Hematopoietic multipotent progenitor cell (in vitro differentiated cells): ENCODE data around the gene ZNRF1. TPM values are rescaled to one million over a fixed set of nuclear protein-coding genes. Genes with fewer than 3 reads are reported as not detected.

Source experiments
- DNase-seq, 3 donors: peaks; one replicate each; pipeline ENCODE4 v3.0.0-alpha.2; 2011 to 2015; ENCODE audit warnings: low read depth in 2 of 3, low spot score in 2 of 3
- total RNA-seq: library from RNA; depleted of rRNA; stranded (reverse); fragments of >200 nt; gene quantifications from one replicate; pipeline ENCODE4 v1.2.3, GENCODE V29; 2012

ZNRF1 gene
- total RNA-seq, 1 donor: 89.4 TPM

DNA sequence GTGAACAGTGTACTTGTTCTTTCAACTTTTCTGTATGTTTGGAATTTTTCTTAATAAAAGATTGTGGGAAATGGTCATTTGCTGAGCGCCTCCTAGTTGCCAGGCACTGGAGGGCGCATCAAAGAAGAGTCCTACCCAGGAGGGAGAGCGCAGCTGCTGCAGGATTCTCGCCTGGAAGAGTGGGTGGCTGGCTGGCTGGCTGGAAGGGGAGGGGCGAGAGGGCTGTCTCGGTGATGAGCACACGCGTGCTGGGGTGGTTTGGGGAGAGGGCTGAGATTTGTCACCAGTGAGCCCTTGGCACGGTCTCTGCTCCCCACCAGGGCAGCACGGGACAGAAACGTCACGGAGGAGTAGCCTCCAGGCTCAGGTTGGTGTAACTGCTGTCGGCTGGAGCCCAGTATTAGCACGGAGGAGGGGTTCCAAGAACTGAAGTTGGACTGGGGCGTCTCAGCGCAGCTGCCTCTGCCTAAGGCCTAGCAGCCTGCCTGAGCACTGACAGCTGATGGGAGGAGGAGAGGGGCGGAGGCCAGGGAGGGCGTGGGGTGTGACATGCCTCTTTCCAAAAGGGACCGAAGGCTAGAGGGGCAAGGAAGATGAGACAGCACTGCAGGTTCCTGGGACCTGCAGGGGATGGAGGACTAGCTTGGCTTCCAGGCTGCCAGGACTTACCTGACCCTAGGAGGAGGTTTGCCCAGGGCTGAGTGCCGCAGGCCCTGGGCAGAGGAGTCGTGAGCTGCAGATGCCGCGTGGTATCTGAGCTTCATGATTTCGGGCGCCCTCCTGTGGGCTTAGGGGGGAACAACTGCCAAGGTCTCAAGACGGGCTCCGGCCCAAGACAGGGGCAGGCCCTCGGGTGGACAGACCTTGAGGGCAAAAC is 112.1 kb downstream of the ZNRF1 start:
- DNase-seq: peak; percentile 72 to 92 (median 86)

DNA sequence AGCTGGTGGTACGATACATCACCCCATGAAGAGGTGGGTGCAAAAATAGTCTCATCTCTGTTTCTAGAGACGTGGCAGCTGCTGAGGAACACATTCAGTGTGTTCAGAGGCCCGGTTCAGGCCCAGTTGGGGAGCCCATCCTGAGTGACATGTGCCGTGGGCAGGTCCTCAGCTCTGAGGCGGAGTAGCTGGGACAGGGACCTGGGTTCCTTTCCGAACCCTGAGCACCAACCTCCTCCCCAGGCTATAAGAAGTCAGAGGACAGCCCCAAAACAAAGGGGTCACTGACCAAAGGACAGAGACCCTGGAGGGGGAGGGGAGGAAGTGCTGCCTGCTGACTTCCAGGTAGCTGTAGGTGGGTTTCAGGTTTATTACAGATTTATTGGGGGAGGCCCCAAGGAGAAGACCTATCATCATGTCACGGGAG is 112.7 kb downstream of the ZNRF1 start:
- no peak for DNase-seq

DNA sequence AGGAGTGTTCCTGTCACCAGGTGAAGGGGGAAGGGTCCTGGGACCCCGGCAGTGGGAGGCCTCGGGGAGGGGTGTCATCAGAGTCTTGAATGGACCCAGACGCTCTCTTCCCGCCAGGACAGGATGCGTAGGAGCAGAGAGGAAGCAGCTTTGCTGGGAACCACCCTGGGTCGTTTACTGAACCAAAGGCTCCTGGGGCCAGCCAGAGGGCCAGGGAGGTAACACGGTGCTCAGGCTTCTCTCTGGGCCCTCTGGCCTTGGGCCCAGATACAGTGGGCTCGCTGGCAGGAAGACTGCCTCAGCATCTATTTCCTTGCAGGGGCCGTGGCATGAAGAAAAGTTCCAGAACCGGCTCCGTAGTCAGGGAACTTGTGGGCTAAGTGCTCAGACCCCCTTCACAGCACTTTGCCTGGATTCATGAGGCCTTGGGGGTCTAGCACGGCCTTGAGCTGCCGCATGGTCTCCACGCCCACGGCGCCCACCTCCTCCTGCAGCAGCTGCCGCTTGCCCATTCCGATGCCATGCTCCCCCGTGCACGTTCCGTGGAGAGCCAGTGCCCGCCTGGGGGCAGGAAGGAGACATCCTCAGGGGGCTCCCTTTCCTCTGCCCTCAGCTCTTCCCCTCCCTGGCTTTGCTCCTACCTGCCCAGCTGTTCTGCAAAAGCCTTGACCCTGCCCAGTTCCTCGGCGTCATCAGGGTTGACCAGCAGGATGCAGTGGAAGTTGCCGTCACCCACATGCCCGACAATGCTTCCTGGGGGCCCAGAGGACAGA is 113.3 kb downstream of the ZNRF1 start:
- DNase-seq: peak in 1 of 3 donors; percentile 67

DNA sequence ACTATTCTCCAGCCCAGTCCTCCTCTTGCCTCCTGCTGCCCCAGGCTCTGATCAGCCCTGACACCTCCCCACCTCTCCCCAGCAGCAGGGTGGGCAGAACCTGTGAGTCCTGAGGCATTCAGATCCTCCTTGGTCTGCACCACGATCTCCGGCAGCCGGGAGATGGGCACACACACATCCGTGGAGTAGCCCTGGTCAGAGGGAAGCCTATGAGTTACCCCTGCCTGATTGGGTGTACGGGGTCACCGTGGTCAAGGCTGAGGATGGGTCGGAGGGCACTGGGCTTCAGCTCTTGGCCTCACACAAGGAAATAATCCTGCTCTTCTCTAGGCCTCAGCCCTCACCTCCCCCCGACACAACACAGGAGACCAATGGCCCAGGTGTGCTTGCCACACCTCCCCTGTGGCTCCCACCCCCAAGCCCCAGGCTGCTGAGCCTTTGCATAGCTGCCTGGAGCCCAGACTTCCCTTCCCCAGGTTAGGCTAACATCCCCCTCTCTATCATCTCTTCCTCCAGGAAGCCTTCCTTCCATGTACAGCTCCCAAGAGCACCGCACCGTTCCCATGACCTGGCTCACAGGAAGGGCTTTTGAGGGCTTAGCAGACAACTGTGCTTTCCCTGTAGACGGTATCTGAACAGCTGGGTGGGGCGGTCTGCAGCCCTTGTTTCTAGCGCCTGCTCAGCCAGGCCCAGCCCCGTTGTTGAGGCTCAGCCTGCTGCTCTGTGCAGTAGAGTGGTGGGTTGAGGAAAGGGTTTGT is 114.1 kb downstream of the ZNRF1 start:
- no peak for DNase-seq

DNA sequence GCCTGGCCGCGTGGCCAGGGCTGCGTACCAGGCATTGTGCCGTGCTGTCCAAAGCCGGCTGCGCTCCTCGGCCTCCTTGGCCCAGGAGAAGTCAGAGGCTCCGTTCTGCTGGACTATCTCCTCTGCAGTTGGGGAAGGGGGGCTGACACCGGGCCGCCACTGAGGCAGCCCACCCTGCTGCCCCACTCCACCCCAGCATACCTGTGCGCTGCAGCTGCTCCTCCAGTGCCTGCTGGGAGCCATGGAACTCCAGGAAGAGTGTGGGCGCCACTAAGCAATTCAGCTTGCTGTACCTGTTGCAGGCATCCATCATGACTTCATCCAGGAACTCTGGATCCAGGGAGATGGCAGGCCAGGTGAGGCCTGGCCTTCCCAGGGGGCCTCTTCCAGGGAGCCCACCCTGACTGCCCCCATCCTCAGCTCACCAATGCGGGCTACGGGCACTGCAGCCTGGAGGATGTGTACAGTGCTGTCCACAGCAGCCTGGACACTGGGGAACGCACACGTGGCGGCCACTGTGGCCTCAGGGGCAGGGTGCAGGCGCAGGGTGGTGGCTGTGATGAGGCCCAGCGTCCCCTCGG is 114.8 kb downstream of the ZNRF1 start:
- no peak for DNase-seq

DNA sequence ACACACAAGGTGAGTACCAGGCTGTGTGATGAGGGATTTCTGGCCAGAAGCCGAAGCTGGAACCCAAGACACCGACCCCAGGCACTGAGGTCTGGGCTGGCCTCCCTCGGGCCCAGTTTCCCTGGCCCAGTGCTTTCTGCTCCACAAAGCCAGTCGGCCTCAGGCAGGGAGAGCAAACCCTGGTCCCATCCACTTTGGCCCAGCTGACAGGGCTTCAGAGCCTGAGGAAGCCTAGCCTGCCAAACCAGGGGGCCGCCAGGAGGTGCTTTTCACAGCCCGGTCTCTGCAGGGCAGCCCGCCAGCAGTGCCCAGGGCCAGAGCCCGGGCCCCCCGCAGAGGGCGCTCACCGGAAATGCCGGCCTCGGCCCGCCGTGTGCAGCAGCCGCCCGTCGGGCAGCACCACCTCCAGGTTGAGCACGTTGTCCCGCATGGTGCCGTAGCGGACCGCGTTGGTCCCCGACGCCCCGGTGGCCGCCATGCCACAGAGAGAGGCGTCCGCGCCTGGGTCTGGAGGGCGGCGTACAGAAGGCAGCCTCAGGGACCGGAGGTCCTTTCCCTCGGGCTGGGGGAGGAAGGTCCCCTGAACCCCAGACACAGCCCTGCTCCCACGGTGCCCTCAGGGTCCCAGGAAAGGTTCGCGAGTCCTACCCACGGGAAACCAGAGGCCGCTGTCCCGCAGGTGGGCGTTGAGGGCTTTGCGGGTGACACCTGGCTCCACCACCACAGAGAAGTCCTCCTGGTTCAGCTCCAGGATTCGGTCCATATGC is 115.5 kb downstream of the ZNRF1 start:
- DNase-seq: no peak

DNA sequence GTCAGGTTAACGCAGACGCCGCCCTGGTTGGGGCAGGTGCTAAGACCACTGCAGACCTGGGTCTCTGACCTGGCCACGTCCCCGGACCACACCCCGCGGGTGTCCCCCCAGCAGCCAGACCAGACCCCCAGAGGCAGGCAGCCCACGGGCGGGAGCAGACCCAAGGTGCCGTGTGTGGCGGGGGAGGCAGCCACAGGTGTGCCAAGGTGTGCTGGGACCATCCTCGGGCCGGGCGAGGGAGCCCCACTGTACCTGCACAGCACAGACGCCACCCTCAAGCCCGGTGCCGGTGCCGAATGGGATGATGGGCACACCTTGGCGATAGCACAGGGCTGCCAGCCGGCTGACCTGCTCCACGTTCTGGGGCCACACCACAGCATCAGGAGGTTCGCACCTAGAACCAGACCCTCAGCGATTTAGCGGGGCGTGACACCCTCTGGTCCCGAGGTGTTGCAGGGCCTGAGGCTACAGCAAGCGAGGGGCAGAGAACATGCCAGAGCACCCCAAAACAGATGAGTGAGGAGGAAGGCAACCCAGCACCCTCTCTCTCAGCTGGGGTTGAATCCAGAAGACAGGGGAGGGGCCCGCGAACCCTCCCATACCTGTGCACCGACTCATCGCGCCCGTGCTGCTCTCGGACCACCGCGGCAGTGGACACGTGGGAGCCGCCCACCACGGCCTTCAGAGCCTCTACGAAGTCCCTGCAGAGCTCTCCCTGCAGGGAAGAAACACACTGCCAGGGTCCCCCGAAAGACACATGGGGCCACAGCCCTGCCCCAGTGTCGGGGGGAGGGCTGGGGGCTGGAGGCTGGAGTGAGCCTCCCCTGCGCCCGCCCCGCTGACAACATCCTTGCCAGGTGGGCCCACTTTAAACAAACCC is 116.4 kb downstream of the ZNRF1 start:
- DNase-seq: no peak

DNA sequence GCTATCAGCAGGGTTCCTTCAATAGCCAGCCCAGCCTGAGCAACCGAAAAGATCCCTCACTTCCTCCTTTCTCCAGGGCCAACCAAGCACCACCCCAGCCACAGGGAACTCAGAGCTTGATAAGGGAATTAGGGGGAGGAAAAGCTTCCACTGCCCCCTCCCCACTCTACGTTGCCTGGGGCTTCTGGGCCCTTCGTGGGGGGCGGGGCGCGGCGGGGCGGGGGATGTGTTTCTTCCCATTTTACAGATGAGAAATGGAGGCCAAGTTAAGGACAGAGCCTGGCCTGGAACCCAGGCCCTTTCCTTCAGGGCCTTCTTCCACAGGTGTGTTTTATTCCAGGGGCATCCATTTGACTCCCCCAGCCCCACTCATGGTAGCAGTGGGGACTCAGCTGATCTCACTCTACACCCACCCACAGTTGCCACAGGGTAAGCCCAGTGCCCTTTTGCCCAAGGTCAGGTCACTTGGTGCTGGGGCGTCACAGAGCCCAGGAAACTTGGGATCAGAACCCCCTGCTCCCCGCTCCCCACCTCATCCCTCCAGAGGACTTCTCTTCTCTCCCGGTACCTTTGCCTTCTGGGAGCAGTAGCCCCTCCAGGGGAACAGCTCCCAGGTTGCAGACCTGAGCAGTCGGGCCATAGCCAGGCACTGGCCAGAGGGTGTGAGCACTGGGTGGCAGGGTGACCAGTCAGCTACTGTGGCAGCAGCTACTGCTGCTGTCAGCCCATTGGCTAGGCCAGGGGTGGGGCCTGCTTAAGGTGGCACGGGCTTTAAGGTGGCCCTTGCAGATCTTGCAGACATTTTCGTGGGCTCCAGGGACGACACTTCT is 117.5 kb downstream of the ZNRF1 start, which contains the start of gene LDHD:
Gene LDHD, minus strand, starts transcription at position 700 of the 830 bp plus-strand sequence. Its CDS starts 60 bp downstream, at position 640.
- DNase-seq: no peak

DNA sequence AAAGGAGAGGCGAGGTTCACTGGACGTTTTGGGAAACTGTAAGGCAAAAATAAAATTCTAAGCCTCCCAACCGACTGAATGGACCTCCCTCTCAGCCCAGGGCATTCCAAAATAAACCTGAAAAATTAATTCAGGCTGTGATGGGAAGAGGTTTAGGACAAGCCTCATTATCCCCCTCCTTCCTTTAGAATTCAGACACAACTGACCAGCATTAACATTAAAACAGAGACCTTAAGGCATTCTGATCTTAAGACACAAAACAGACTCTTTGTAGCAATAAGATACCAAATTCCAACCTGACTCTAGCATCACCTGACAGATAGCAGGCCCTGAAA is 118.1 kb downstream of the ZNRF1 start:
- no peak for DNase-seq

DNA sequence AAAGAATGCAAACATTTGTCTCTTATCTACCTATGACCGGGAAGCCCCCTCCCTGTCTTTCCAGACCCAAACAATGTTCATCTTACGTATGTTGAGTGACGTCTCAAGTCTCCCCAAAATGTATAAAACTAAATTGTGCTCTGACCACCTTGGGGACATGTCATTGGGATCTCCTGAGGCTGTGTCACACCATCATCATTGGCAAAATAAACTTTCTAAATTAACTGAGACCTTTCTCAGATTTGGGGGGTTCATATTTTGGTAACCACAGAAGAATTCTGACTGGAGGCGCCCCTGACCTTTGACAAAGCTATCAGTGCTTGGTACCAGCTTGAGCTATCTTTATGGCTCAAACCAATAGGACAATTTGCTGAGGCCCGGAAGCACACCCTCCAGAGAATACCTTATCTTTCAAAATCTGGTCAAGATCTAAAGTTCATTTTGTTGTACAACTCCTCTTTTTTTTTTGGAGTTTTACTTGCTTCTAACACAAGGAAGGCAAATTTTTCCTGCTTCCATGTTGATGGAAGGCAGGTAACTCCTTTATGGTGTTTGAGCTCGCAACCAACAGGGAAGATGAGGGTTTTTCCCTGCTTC is 120.2 kb downstream of the ZNRF1 start:
- DNase-seq: no peak

DNA sequence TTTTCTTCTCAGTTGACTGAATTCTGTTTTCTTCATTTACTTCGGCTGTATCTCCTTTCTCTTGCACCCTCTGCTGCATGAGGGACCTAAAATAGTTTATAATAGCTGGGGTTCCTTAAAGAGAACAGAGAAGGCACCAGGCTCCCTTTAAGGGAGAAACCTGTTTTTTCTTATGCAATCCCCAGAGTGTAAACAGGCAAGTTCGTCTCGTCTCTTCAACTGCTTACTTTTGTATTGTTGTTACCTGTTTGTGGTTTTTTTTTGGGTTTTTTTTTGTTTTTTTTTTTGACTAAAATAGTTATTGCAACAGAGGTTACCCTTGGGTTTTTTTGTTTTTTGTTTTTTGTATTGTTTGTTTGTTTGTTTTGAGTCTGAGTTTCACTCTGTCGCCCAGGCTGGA is 121.4 kb downstream of the ZNRF1 start:
- no peak for DNase-seq

DNA sequence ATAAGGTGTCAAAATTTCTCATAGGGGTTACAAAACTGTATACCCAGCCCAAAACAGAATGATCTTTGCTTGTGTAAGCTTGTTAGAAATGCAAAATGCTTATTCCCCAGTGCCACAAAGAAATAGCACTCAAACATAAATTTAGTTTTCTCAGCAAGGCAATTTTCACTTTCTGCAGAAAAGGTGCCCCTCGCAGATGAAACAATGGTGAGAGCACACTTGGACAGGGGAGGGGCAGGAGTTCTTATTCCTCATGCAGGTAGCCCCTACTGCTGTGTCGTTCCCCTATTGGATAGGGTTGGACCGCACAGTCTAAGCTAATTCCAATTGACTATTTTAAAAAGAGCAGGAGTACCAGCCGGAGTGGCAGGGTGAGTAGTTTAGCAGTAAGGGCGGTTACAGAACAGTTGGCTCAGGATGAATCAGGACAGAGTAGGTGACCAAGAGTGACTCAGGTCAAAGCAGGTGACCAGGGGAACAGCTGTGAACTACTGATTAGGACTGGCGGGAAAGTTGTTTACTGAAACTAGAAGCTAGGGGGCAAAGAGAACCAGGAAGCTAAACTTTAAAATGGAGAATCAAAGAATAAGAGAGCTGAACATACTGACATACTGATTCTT is 123.2 kb downstream of the ZNRF1 start:
- no peak for DNase-seq

DNA sequence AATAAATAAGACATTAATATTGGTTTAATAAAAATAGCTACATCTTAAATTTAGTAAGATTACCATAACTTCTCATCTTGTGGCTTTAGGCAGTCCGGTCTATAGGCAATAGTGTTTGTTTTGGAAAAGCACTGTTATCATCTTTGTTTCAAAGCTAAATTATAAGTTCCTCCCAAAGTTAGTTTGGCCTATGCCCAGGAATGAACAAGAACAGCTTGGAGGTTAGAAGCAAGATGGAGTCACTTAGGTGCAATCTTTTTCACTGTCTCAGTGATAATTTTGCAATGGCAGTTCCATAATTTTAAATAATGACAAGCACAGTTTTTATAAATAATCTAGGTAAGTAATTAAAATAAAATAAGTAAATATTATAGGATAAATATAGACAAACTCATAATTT is 123.8 kb downstream of the ZNRF1 start:
- no peak for DNase-seq

DNA sequence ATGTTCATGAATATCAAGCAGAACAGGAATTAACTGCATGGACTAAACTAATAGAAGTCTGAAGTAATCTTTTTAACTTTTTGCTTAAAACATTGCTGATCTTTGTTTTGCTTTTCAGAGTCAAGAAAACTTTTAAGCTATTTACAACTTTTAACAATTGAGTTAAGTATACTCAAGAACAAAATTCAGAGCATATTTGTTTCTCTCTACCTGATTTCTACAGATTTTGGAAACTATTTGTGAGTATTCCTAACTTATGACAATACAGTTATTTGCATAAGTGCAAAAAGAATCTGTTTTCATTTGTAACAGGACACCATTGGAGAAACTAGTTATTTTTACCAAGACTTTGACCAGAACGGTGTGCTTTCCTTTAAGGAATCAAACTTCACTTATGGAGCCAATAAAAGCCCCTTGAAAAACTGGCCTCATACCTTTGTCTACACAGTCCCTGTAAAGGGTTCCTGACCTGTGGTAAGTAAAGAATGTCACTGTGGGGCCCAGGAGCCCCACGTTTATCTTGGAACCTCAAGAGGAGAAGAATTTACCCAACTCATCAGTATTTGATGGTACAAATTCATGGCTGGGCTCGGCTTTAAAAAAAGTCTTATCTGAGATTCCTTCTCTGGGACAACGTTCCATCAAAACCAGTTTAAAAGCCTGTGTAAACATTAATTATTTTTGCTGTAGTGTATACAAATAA is 129.0 kb downstream of the ZNRF1 start:
- no peak for DNase-seq

DNA sequence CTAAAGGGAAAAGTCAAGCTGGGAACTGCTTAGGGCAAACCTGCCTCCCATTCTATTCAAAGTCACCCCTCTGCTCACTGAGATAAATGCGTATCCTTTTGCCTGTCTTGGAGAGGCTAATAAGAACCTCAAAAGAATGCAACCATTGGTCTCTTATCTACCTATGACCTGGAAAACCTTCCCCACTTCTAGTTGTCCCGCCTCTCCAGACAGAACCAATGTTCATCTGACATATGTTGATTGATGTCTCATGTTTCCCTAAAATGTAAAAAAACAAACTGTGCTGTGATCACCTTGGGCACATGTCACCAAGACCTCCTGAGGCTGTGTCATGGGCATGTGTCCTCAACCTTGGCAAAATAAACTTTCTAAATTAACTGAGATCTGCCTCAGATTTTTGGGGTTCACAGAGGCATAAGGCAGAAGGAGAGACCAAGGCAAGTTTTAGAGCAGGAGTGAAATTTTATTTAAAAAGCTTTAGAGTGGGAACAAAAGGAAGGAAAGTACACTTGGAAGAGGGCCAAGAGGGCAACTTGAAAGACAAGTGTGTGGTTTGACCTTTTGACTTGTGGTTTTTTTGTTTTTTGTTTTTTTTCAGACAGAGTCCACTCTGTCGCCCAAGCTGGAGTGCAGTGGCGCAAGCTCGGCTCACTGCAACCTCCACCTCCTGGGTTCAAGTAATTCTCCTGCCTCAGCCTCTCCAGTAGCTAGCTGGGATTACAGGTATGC is 130.8 kb downstream of the ZNRF1 start:
- peak in 1 of 3 donors; percentile 47 for DNase-seq

DNA sequence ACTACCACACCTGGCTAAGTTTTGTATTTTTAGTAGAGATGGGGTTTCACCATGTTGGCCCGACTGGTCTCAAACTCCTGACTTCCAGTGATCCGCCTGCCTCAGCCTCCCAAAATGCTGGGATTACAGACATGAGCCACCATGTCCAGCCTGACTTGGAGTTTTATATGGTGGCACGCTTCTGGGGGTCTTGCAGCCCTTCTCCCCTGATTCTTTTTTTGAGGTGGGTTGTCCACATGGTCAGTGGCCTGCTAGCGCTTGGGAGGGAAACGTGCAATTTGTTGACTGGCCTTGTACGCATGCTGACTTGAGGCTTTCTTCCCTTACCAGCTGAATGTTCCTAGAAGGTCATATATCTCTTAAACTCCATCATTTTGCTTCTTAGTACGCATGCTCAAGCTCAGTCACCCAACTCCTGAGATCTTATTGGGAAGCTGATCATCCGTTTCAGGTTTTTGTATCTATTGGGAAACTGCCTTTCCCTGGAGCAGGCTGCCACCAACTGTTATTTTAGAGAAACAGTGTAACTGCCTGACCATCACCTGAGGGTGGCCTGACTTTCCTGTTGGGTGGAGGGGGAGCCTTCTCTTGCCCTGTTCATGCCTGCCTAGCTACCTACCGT is 131.4 kb downstream of the ZNRF1 start:
- DNase-seq: no peak
